ENCODE data around the gene GATAD2A.

The GATAD2A gene

DNA sequence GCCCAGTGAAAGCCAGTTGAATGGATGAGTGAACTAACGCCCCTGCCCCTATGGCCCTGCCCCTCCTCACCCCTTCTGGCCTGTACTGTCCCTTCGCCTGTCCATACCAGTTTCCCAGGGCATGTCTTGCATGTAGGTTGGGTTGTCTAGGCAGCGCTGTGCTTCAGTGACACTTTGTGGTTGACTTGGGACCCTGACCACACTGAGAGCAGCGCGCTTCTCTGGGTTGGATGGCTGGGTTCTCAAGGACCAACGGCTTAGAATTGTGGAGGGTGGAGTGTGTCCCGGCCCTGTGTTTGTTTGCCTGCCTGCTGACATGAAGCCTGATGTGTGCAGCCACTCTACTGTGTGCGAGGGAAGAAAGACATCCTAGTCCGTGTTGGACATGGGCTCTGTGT is 15.8 kb downstream of the GATAD2A start:
- no peak for DNase-seq

- no peak for DNase-seq
Observed at GRCh38 chr19:19422156-19422555, 16.7 kb downstream of the GATAD2A start.

GRCh38 chr19:19423322-19423721 is 17.8 kb downstream of the GATAD2A start:
- no peak for DNase-seq

- DNase-seq: no peak
Observed at GRCh38 chr19:19425170-19425875, 19.8 kb downstream of the GATAD2A start.

DNA sequence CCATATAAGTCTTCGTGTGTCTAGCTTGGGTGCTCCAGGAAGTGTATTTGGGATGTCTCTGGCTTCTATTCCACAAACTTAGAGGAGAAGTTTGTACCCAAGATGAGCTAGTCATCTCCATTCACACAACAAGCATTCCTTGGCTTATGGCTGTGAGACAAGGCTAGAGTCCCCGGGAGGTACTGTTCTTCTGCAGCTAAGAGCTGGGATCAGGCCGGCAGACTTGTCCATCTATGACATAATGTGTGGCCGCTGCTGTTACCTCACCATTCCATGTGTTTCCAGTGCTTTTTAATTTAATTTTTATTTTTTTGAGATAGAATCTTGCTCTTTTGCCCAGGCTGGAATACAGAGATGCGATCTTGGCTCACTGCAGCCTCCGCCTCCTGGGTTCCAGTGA is 20.7 kb downstream of the GATAD2A start:
- DNase-seq: no peak

GRCh38 chr19:19426799-19427198 is 21.3 kb downstream of the GATAD2A start:
- DNase-seq: no peak

DNA sequence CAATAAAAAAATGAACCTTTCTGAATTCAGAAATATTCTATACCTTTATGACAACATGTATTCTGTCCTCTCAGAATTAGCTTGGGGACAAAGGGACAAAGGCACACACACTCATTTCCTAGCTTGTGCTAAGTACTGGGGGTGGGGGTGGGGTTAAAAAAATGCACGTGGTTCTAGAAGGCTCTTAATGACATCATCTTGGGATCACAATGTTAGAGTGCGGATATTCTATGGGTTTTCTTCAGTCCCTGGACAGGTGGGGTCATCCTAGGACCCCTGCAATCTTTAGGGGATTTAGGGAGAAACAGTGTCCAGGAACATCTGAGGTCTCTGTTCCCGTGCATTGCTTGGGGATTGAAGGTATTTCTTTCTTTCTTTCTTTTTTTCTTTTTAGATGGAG is 21.8 kb downstream of the GATAD2A start:
- DNase-seq: no peak

DNA sequence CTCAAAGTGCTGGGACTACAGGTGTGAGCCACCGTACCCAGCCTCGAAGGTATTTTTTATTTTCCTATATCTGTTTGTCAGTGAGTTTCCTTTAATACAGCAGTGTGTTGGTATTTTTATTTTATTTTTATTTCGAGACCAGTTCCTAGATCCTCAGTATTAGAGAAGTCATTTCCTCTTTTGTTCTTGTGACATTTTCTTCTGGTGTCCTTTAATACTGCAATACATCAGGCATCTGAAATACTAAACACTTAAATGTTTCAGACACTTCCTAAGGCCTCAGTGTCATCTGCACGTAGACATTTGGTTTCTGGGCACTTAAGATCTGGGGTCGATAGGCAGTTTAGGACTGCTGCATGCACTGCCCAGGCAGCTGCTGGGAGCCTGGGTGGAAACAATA is 22.5 kb downstream of the GATAD2A start:
- DNase-seq: no peak

GRCh38 chr19:19428746-19429145 is 23.3 kb downstream of the GATAD2A start:
- DNase-seq: no peak

DNA sequence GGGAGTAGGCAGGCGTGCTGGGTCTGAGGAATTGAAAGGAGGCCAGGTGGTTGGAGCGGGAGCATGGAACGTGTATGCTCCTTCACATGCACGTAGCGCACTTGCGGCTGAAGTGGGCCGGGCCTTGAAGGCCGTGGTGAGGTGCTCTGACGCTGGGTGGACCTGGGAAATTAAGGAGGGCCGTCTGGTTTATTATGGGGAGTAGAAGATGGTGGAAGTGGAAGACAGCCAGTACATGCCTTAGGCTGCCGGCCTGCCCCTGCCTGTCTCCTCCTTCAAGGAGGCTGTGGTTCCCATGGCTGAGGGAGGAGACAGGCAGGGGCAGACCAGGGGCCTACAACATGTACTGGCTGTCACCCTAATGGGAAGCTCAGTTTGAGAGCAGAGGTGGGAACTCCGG is 23.9 kb downstream of the GATAD2A start:
- DNase-seq: no peak

- DNase-seq: no peak
Observed at GRCh38 chr19:19432732-19433131, 27.3 kb downstream of the GATAD2A start.

GRCh38 chr19:19433666-19434213 is 28.3 kb downstream of the GATAD2A start:
- no peak for DNase-seq

GRCh38 chr19:19434483-19435045 is 29.1 kb downstream of the GATAD2A start:
- DNase-seq: no peak

DNA sequence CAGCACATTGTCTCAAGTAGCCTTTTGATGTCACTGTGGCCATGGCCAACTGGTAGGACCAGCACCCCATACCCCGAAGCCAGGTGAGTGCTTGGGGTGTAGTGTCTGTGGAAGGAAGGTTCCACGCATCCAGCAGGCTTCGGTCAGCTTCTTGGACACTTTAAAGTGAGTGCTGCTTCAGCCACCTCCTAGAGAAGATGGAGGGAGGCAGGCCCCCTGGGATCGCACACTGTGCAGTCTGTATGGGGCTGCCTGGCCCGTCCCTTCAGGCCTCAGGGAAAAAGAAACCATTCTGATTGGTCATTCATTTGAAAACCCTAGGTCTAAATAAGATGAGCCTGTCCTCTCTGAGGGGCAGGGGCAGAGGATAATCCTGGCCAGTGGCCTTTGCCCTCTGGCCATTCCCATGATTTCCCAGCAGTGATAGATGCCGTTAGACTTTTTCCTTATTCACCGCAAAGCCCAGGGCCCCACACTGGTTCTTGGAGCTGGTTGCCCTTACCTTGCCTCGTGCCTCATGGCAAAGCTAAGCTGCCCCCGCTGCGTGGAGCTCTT is 30.7 kb downstream of the GATAD2A start:
- DNase-seq: no peak

GRCh38 chr19:19438366-19439175 is 33.1 kb downstream of the GATAD2A start:
- DNase-seq: no peak

- DNase-seq: no peak
Observed at GRCh38 chr19:19439176-19439482, 33.7 kb downstream of the GATAD2A start.

GRCh38 chr19:19443283-19443682 is 37.8 kb downstream of the GATAD2A start:
- DNase-seq: no peak

GRCh38 chr19:19443902-19444680 is 38.6 kb downstream of the GATAD2A start:
- DNase-seq: no peak

DNA sequence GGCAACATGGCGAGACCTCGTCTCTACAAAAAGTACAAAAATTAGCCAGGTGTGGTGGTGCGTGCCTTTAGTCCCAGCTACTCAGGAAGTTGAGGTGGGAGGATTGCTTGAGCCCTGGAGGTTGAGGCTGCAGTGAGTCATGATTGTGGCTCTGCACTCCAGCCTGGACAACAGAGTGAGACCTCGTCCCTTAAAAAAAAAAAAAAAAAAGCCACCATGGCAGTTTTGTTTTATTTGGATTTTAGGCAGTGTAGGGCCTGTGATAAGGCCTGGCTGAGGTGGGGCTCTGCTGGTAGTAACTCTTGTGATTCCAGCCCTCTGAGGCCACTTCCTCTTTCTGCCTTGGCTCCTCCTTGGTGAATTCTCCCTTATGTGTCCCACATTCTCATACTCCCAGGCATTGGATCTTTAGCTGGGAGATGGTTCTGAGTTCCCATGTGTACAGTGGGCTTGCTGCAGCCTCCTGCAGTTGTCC is 39.2 kb downstream of the GATAD2A start:
- no peak for DNase-seq

GRCh38 chr19:19445288-19445687 is 39.8 kb downstream of the GATAD2A start:
- no peak for DNase-seq

- no peak for DNase-seq
Observed at GRCh38 chr19:19445911-19446361, 40.5 kb downstream of the GATAD2A start.
